Measurements from ENCODE around the gene COPS4.

DNA sequence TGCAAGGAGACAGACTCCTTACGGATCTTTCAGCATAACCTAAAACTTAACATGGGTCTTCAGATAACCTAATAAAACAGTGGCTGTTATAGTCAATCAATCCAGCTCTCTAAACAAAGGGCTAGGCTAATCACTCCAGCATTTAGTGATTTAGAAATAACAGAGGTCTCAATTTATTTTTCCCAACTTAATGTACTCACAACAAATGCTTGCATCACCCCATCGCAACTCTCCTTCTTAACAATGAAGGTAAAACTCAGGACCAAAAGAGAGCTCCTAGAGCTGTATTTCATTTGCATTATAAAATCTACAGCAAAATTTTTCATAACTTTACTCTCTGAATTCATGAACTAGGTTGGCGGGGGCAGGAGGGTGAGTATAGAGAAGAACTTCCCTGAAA lies 25.5 kb upstream of the COPS4 start:
- TF ChIP-seq POLR2A (IDR thresholded peaks at IDR 0.05) (no peak), CTCF (IDR thresholded peaks at IDR 0.05) (no peak)

All from thyroid gland (tissue), 4 donors.